ENCODE data around the gene CADPS2. TPM values are rescaled to one million over a fixed set of nuclear protein-coding genes. Genes with fewer than 3 reads are reported as not detected.

CADPS2 gene
- total and polyA plus RNA-seq, 8 donors = 7.7 to 27.3 (median 18.6) TPM

DNA sequence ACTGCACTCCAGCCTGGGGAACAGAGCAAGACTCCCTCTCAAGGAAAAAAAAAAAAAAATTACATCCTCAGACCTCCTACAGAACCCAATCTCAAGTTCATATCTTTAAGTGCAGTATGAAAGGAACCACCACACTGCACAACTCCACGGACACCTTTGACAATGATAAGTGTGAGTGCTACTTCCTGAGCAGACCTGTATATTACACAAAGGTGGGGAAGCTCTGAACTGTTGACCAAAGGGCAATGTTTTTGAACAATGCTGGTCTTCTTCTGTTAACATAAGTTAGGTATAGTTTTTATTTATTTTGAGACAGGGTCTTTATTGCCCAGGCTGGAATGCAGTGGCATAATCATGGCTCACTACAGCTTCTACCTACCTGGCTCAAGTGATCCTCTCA lies 129.4 kb downstream of the CADPS2 start:
- Histone ChIP-seq H3K4me1 (peaks cover 0 to 3% (median 0%) of the 10 kb centered on the region in 3 donors), H3K36me3 (no peaks in the 10 kb centered on the region), H3K27ac (no peak overlapping the region), H3K4me3 (no peak overlapping the region), H3K27me3 (no peaks in the 10 kb centered on the region), H3K9me3 (no peaks in the 10 kb centered on the region)
- 78 to 88% methylated on average over 1 of the region's 1 CpG for WGBS, 2 donors
- TF ChIP-seq, protein P1, sequence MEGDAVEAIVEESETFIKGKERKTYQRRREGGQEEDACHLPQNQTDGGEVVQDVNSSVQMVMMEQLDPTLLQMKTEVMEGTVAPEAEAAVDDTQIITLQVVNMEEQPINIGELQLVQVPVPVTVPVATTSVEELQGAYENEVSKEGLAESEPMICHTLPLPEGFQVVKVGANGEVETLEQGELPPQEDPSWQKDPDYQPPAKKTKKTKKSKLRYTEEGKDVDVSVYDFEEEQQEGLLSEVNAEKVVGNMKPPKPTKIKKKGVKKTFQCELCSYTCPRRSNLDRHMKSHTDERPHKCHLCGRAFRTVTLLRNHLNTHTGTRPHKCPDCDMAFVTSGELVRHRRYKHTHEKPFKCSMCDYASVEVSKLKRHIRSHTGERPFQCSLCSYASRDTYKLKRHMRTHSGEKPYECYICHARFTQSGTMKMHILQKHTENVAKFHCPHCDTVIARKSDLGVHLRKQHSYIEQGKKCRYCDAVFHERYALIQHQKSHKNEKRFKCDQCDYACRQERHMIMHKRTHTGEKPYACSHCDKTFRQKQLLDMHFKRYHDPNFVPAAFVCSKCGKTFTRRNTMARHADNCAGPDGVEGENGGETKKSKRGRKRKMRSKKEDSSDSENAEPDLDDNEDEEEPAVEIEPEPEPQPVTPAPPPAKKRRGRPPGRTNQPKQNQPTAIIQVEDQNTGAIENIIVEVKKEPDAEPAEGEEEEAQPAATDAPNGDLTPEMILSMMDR (IDR thresholded peaks at IDR 0.05) = no peak
- intact Hi-C loops (cut with DNase I) = no loop called here
- FAIRE-seq = no peak
- no peak for ATAC-seq
- DNase-seq = no peak

DNA sequence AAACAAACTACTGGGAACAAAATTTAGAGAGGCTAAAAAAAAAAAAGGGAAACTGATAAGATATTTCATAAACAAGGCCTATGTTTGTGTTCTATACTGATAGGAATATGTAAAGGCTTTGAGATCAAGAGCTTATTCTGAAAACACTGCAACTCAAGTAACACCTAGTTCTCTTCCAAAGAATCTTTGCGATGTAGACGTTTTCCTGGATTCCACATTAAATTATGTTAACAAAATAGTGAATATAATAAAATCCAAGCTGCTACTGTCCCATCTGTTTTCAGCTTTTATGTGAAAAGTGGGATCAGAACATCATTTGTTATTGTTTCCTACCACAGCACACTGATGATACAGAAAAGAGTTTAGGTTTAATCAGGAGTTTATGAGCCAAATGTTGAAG lies 130.6 kb downstream of the CADPS2 start:
- Histone ChIP-seq H3K4me3 (no peak overlapping the region), H3K27ac (no peak overlapping the region), H3K36me3 (no peaks in the 10 kb centered on the region), H3K27me3 (no peaks in the 10 kb centered on the region), H3K4me1 (peaks cover 0 to 3% (median 0%) of the 10 kb centered on the region in 3 donors), H3K9me3 (no peaks in the 10 kb centered on the region)
- intact Hi-C loops (cut with DNase I) = no loop called here
- 57 to 65% methylated on average over 2 of the region's 2 CpGs for WGBS, 2 donors
- no peak for FAIRE-seq
- TF ChIP-seq, protein P1 (IDR thresholded peaks at IDR 0.05) = no peak
- no peak for DNase-seq
- ATAC-seq = no peak

DNA sequence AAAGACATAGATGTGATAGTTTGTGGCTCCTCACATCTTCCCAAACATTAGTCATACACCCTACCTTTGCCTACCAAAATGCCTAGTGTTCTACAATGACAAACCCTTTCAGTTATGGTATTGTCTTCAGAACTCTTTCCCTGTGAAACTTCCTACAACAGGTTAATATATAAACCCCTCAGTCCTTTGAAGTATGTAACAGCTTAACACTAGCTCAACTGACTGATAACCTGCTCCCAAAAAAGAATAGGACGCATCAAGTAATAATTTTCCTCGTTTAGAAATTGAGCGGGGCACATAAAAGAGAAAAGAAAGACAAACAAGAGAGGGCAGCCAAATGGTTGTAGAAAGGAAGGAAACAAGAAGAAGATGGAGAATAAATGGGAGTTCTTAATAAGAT lies 133.7 kb downstream of the CADPS2 start:
- no peak overlapping the region for H3K27ac ChIP-seq
- H3K9me3 ChIP-seq = no peaks in the 10 kb centered on the region
- WGBS, 2 donors = 52 to 54% methylated on average over 3 of the region's 3 CpGs
- no peaks in the 10 kb centered on the region for H3K27me3 ChIP-seq
- intact Hi-C loops (cut with DNase I) = no loop called here
- H3K4me1 ChIP-seq = peaks cover 0 to 3% (median 0%) of the 10 kb centered on the region in 3 donors
- no peaks in the 10 kb centered on the region for H3K36me3 ChIP-seq
- FAIRE-seq = no peak
- DNase-seq = no peak
- ATAC-seq = no peak
- TF ChIP-seq, protein P1 (IDR thresholded peaks at IDR 0.05) = no peak
- no peak overlapping the region for H3K4me3 ChIP-seq

DNA sequence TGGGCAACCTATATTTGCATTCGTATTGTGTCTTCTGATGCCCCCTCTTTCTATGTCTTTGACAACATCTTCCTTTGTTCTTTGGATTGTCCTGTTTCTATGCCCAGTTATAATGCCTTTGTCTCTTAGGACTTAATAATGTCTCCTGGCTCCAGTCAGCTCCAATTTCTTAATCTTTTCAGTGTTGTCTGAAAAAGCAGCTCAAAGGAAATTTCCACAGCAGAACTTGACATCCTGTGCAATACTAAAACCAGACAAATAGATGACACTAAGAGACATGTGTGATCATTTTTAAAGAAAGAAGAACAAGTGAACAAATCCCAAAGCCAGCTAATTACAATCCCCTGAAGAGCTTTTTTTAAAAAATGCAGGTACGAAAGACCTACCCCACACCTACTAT lies 135.9 kb downstream of the CADPS2 start:
- FAIRE-seq = no peak
- no peak for ATAC-seq
- TF ChIP-seq, protein P1 (IDR thresholded peaks at IDR 0.05) = no peak
- no peak overlapping the region for H3K4me3 ChIP-seq
- 94 to 98% methylated on average over 2 of the region's 2 CpGs for WGBS, 2 donors
- no peaks in the 10 kb centered on the region for H3K9me3 ChIP-seq
- no peaks in the 10 kb centered on the region for H3K36me3 ChIP-seq
- intact Hi-C loops (cut with DNase I) = no loop called here
- H3K27me3 ChIP-seq = no peaks in the 10 kb centered on the region
- H3K4me1 ChIP-seq = peaks cover 0 to 3% (median 0%) of the 10 kb centered on the region in 3 donors
- DNase-seq = no peak
- H3K27ac ChIP-seq = no peak overlapping the region

DNA sequence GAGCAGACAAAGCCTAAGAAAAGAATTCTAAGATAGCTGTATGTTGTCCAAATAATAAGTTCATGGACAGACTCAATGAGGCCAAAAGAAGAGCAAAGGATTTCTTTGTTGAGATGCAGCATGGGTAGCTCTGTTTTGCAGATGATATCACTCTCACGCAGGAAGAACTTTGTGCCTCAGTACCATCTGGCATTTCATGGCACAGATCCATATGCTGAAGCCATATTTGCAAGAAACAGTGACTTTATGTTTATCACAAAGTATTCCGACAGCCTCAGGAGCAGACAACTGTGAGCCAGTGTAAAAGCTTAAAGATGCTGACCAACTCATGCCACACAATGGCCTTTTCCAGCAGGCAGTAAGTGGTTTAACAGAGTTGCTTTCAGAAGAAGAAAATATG lies 138.1 kb downstream of the CADPS2 start:
- H3K27me3 ChIP-seq = no peaks in the 10 kb centered on the region
- FAIRE-seq = no peak
- ATAC-seq = no peak
- H3K4me3 ChIP-seq = no peak overlapping the region
- intact Hi-C loops (cut with DNase I) = no loop called here
- H3K36me3 ChIP-seq = no peaks in the 10 kb centered on the region
- no peak overlapping the region for H3K27ac ChIP-seq
- DNase-seq = no peak
- 58 to 67% methylated on average over 2 of the region's 2 CpGs for WGBS, 2 donors
- H3K4me1 ChIP-seq = peaks cover 0 to 3% (median 0%) of the 10 kb centered on the region in 3 donors
- TF ChIP-seq, protein P1 (IDR thresholded peaks at IDR 0.05) = no peak
- no peaks in the 10 kb centered on the region for H3K9me3 ChIP-seq

All from pancreas (tissue), 10 donors.